ENCODE measurements around the gene AGTRAP. TPM values are rescaled to one million over a fixed set of nuclear protein-coding genes. Genes with fewer than 3 reads are reported as not detected.

AGTRAP gene
- total and polyA plus RNA-seq, 9 of the 15 experiments (the other 6 are each of a cell fraction or from before 2014, with no cell fraction given) = 26.8 to 105 (median 57.5) TPM

GRCh38 chr1:11787804-11788436 lies 52.0 kb downstream of the AGTRAP start (continued):
- TF ChIP-seq DLX4 (CRISPR knock-in tag; IDR thresholded peaks at IDR 0.05) = no peak
- no peak for TF ChIP-seq TCF15 (CRISPR knock-in tag; IDR thresholded peaks at IDR 0.05)
- TF ChIP-seq ZNF253 (CRISPR knock-in tag; conservative IDR thresholded peaks at IDR 0.05) = no peak
- no peak for TF ChIP-seq SLC30A9 (CRISPR knock-in tag; IDR thresholded peaks at IDR 0.05)
- TF ChIP-seq SMARCC2 (IDR thresholded peaks at IDR 0.05; ENCODE audit: low read depth) = no peak
- TF ChIP-seq ASH1L (IDR thresholded peaks at IDR 0.05; ENCODE audit: borderline replicate concordance, low read depth, partially characterized antibody) = no peak
- TF ChIP-seq ZNF263 (CRISPR knock-in tag; IDR thresholded peaks at IDR 0.05; ENCODE audit: borderline replicate concordance) = no peak
- no peak for TF ChIP-seq NR2C2 (CRISPR knock-in tag; IDR thresholded peaks at IDR 0.05)
- TF ChIP-seq NR2C2 (tag; IDR thresholded peaks at IDR 0.05) = no peak
- TF ChIP-seq PHB2 (IDR thresholded peaks at IDR 0.05; ENCODE audit: low read depth) = no peak
- TF ChIP-seq CREBBP (IDR thresholded peaks at IDR 0.05; ENCODE audit: low read depth, low read length) = no peak
- TF ChIP-seq WHSC1 (IDR thresholded peaks at IDR 0.05; ENCODE audit: low read length) = no peak
- no peak for TF ChIP-seq ZNF408 (CRISPR knock-in tag; IDR thresholded peaks at IDR 0.05; ENCODE audit: low read depth)
- TF ChIP-seq, protein P1, sequence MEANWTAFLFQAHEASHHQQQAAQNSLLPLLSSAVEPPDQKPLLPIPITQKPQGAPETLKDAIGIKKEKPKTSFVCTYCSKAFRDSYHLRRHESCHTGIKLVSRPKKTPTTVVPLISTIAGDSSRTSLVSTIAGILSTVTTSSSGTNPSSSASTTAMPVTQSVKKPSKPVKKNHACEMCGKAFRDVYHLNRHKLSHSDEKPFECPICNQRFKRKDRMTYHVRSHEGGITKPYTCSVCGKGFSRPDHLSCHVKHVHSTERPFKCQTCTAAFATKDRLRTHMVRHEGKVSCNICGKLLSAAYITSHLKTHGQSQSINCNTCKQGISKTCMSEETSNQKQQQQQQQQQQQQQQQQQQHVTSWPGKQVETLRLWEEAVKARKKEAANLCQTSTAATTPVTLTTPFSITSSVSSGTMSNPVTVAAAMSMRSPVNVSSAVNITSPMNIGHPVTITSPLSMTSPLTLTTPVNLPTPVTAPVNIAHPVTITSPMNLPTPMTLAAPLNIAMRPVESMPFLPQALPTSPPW (CRISPR knock-in tag; IDR thresholded peaks at IDR 0.05) = no peak
- no peak for TF ChIP-seq NEUROD1 (IDR thresholded peaks at IDR 0.05; ENCODE audit: borderline replicate concordance, low read depth, low read length, partially characterized antibody)
- TF ChIP-seq TOE1 (IDR thresholded peaks at IDR 0.05; ENCODE audit: borderline replicate concordance) = 0 out of 2 replicates have a peak, but pooled peaks have one; percentile 19
- no peak for TF ChIP-seq TOE1 (CRISPR knock-in tag; IDR thresholded peaks at IDR 0.05; ENCODE audit: borderline replicate concordance, low read depth)
- peak; percentile 39; the same call in 1 of the 2 replicates for TF ChIP-seq ZFP1 (CRISPR knock-in tag; IDR thresholded peaks at IDR 0.05)
- TF ChIP-seq ELF2 (CRISPR knock-in tag; IDR thresholded peaks at IDR 0.05) = no peak
- no peak for TF ChIP-seq RUNX1 (IDR thresholded peaks at IDR 0.05; ENCODE audit: low read depth)
- no peak for TF ChIP-seq CHD4 (IDR thresholded peaks at IDR 0.05; ENCODE audit: insufficient read depth, insufficient replicate concordance, low read depth, low read length, poor library complexity, severe bottlenecking)
- 0 out of 2 replicates have a peak, but pooled peaks have one; percentile 30 for TF ChIP-seq ZNF717 (CRISPR knock-in tag; IDR thresholded peaks at IDR 0.05)
- no peak for TF ChIP-seq ZNF57 (CRISPR knock-in tag; IDR thresholded peaks at IDR 0.05)
- TF ChIP-seq PCBP1 (IDR thresholded peaks at IDR 0.05; ENCODE audit: low read depth, low read length, poor library complexity, severe bottlenecking) = no peak
- no peak for TF ChIP-seq EGR1 (conservative IDR thresholded peaks at IDR 0.05)
- TF ChIP-seq KDM2B (CRISPR knock-in tag; IDR thresholded peaks at IDR 0.05) = no peak
- TF ChIP-seq MTA3 (IDR thresholded peaks at IDR 0.05; ENCODE audit: borderline replicate concordance) = no peak
